GM12873 (cell line): ENCODE results near the gene PNPLA5.

Source experiments
- TF ChIP-seq, protein P1 (sequence below): IDR thresholded peaks from 2 replicates; pipeline ENCODE4 v1.5.1; 2012; ENCODE audit warnings: low read depth, mild to moderate bottlenecking, moderate library complexity, low read length, control low read depth; ENCODE audit not compliant: insufficient read depth; ENCODE audit errors: missing control alignments

Gene PNPLA5

GRCh38 chr22:43911351-43911750 is 19.5 kb upstream of the PNPLA5 start:
- TF ChIP-seq, protein P1, sequence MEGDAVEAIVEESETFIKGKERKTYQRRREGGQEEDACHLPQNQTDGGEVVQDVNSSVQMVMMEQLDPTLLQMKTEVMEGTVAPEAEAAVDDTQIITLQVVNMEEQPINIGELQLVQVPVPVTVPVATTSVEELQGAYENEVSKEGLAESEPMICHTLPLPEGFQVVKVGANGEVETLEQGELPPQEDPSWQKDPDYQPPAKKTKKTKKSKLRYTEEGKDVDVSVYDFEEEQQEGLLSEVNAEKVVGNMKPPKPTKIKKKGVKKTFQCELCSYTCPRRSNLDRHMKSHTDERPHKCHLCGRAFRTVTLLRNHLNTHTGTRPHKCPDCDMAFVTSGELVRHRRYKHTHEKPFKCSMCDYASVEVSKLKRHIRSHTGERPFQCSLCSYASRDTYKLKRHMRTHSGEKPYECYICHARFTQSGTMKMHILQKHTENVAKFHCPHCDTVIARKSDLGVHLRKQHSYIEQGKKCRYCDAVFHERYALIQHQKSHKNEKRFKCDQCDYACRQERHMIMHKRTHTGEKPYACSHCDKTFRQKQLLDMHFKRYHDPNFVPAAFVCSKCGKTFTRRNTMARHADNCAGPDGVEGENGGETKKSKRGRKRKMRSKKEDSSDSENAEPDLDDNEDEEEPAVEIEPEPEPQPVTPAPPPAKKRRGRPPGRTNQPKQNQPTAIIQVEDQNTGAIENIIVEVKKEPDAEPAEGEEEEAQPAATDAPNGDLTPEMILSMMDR: no peak

GRCh38 chr22:43910178-43910695 is 18.4 kb upstream of the PNPLA5 start:
- TF ChIP-seq, protein P1: no peak

GRCh38 chr22:43909708-43910107 is 17.9 kb upstream of the PNPLA5 start:
- TF ChIP-seq, protein P1: no peak

DNA sequence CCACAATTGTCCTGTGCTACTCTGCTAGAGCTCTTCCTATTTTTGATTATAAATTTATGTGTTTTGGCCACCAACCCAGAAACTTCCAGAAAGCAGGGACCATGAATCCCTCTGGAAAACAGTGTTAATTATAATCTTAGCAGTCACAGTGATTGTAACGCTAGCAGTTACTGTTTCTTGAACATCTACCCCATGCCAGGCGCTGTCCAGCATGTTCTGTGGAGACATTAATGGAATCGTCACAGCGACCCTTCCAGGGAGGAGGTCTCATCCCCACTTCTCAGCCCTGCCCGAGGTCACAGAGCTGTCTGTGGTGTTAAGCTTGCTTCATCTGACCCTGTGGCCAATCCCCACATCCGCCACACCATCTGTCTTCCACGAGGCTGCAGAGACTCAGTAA is 13.9 kb upstream of the PNPLA5 start:
- TF ChIP-seq, protein P1: no peak

GRCh38 chr22:43904412-43904811 is 12.6 kb upstream of the PNPLA5 start:
- TF ChIP-seq, protein P1: peak; percentile 32

GRCh38 chr22:43901976-43902643 is 10.3 kb upstream of the PNPLA5 start:
- TF ChIP-seq, protein P1: no peak

- TF ChIP-seq, protein P1: no peak
Measured at GRCh38 chr22:43900206-43900605, 8.4 kb upstream of the PNPLA5 start.
